AG04449 (cell line): ENCODE data around the gene CPAMD8.
"Not testable (repeated sequence)": the region's sequence is repeated elsewhere in the genome, so short reads cannot be mapped to it uniquely, and the experiment has no call there.

Experiments used
- CTCF ChIA-PET: fragments of 350-600 bp; formaldehyde crosslinking; extraction: SDS; loops from one replicate; lab custom pipeline; 2021; ENCODE audit warnings: antibody characterized with exemption; lab: Yijun Ruan, JAX
- POLR2A ChIA-PET: fragments of 400-600, 350-600 bp; formaldehyde crosslinking; extraction: SDS; loops from one replicate; lab custom pipeline; 2020; ENCODE audit warnings: antibody characterized with exemption, inconsistent platforms; lab: Yijun Ruan, JAX
- DNase-seq: peaks from one replicate; pipeline ENCODE4 v3.0.0-alpha.2; 2010; ENCODE audit warnings: low read depth, low spot score
- H3K4me3 ChIP-seq: 2 replicates; pipeline ENCODE4 v1.5.1; 2011; ENCODE audit warnings: low read depth, mild to moderate bottlenecking, control low read depth, low read length
- TF ChIP-seq, protein P1 (sequence below): IDR thresholded peaks from one replicate; pipeline ENCODE4 v1.5.1; 2011; ENCODE audit warnings: mild to moderate bottlenecking, moderate library complexity, low read length, control low read depth, inconsistent platforms; ENCODE audit not compliant: insufficient read depth; ENCODE audit errors: missing control alignments

CPAMD8 gene

DNA sequence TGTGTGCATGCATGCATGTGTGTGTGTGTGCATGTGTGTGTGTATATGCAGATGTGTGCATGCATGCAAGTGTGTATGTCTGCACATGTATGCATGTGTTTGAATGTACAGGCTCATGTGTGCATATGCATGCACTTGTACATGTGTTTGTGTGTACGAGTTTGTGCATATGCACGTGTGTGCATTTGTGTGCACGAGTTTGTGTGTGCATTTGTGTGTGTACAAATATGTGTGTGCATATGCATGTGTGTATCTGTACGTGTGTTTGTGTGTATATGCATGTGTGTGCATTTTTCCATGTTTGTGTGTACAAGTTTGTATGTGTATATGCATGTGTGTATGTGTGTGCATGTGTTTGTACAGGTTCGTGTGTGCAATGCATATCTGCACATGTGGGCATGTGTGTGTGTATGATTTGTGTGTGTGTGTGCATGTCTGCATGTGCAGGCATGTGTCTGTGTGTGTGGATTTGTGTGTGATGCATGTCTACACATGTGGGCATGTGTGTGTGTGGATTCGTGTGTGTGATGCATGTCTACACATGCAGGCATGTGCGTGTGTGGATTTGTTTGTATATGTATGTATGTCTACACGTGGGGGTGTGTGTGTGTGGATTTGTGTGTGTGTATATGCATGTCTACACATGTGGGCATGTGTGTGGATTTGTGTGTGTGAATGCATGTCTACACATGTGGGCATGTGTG, 80.7 kb downstream of the CPAMD8 start:
- ChIA-PET POLR2A (no interaction called here), CTCF (no interaction called here)
- no peak overlapping the region for H3K4me3 ChIP-seq
- TF ChIP-seq, protein P1, sequence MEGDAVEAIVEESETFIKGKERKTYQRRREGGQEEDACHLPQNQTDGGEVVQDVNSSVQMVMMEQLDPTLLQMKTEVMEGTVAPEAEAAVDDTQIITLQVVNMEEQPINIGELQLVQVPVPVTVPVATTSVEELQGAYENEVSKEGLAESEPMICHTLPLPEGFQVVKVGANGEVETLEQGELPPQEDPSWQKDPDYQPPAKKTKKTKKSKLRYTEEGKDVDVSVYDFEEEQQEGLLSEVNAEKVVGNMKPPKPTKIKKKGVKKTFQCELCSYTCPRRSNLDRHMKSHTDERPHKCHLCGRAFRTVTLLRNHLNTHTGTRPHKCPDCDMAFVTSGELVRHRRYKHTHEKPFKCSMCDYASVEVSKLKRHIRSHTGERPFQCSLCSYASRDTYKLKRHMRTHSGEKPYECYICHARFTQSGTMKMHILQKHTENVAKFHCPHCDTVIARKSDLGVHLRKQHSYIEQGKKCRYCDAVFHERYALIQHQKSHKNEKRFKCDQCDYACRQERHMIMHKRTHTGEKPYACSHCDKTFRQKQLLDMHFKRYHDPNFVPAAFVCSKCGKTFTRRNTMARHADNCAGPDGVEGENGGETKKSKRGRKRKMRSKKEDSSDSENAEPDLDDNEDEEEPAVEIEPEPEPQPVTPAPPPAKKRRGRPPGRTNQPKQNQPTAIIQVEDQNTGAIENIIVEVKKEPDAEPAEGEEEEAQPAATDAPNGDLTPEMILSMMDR, result no peak
- DNase-seq, result no peak

DNA sequence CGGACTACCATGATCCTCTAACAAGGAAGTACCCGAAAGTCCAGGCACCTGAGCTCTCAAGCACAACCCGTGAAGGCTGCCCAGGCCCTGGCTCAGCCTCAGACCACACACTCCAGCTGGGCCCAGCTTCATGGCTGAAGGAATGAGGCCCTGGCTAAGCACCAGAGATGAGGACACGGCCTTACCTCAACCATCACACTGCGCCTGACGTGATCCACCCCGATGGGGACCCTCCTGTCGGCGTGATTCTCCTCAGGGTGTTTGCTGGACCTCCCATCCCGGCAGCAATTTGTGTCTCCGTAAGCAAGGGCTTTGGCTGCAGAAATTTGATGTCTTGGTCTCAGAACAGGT, 81.3 kb downstream of the CPAMD8 start:
- POLR2A ChIA-PET, result no interaction called here
- TF ChIP-seq, protein P1, result no peak
- DNase-seq, result no peak
- CTCF ChIA-PET, result no interaction called here
- H3K4me3 ChIP-seq, result no peak overlapping the region

DNA sequence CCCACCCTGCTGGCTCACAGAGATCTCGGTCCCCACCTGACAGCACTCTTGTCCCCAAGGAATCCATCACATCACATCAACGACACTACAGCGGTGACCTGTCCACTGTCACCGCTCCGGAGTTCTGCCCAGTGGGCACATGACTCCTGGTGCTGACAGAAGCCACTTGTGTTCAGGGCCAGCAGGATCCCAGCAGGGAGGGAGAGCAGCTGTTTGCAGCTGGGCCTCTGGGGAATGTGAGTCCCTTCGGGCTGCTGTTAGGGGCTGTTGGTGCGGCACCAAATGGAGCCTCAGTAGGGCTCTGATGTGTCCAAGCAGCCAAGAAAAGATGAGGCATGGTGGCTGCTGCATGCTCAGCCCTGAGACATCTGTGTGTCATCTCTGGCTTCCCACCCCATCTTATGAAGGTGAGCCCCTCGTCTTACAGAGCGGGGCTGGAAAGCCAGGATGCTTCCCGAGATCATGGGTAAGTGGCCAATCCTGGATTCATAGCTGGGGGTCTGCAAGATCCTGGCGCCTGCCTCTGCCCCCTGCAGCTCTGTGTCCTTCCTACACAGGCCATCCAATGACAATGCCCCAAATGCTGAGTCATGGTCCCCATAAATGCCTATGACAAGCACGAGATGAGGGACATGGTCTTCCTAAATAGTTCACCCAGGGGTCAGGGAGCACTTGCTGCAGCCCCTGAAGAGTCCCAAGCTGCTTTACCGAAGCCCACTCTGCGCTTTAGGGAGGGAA, 81.8 kb downstream of the CPAMD8 start:
- POLR2A ChIA-PET, result no interaction called here
- DNase-seq, result no peak

DNA sequence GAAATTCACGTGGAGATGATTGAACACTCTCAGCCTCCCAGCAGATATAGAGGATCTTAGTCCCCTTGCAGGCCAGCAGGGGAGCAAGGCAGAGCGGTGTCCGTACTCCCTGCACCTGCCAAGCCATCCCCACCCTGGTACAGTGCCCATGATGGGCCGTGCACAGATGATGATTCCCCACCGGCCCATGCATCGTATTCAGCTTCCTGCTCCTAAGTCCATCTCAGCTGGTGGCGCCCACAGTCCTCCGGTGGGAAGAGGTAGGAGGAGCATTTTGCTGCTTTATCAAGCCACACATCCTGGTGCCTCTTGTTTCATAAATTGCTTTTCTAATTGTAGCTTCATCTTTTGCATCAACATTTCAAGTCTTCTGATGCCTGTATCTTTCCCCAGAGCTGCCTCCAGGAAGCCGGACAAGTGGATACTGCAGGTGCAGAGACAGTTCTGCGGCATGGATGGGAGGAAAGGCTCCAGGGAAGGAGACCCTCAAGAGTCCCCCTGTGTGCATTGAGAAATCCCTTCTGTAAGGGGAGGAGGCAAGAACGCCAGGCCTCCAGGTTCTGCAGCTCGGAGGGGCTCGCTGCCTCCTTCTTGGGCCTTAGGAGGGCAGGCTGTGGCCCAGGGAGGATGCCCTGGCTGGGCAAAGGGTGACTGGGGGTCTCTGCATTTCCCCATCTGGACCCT, 82.5 kb downstream of the CPAMD8 start:
- CTCF ChIA-PET, result no interaction called here
- POLR2A ChIA-PET, result no interaction called here
- TF ChIP-seq, protein P1, result no peak
- no peak for DNase-seq
- no peak overlapping the region for H3K4me3 ChIP-seq

More for the DNA sequence above, 81.8 kb downstream of the CPAMD8 start:
- no peak overlapping the region for H3K4me3 ChIP-seq
- TF ChIP-seq, protein P1, result no peak
- CTCF ChIA-PET, result no interaction called here

DNA sequence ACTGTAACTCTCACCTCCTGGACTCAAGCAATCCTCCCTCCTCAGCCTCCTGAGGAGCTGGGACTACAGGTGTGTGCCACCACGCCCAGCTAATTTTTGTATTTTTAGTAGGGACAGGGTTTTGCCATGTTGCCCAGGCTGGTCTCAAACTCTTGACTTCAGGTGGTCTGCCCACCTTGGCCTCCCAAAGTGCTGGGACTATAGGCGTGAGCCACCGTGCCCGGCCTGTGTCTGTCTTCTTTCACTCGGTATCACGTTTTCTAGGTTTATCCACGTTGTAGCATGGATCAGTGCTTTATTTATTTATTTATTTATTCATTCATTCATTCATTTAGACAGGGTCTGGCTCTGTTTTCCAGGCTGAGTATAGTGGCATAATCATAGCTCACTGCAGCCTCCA, 83.5 kb downstream of the CPAMD8 start:
- CTCF ChIA-PET, H3K4me3 ChIP-seq, DNase-seq, POLR2A ChIA-PET: not testable (repeated sequence)

DNA sequence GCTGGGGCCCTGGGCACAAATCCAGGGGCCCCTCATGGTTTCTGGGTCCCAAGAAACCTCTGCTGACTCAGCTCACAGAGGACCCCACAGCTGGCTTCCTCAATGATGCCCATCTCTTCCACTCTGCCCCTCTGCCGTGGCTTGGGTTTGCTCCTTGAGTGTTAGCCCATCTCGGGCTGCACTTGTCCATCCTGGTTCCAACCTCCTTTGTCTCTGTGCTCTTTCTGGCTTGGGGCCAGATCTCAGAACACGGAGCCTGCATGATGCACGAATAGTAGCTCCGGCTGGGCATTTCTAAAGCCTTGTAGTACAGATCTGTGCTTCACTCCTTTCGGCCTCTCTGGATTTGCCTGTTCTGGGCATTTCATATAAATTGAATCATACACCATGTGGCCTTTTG, 84.0 kb downstream of the CPAMD8 start:
- POLR2A ChIA-PET, result no interaction called here
- DNase-seq, result no peak
- TF ChIP-seq, protein P1, result no peak
- no peak overlapping the region for H3K4me3 ChIP-seq
- CTCF ChIA-PET, result no interaction called here
